Medulla oblongata (tissue), 1 donor: ENCODE results near the gene RBFOX2.

Experiments
- DNase-seq: peaks from one replicate; pipeline ENCODE4 v3.0.0-alpha.2; 2015; ENCODE audit errors: extremely low spot score

Gene RBFOX2

GRCh38 chr22:35864545-35865165, 164.0 kb downstream of the RBFOX2 start:
- DNase-seq, result no peak

- no peak for DNase-seq
Measured at GRCh38 chr22:35863432-35863831, 165.2 kb downstream of the RBFOX2 start.

- DNase-seq, result no peak
Measured at GRCh38 chr22:35862697-35863096, 165.9 kb downstream of the RBFOX2 start.

- DNase-seq, result no peak
Measured at GRCh38 chr22:35861451-35861850, 167.2 kb downstream of the RBFOX2 start.

- DNase-seq, result no peak
Measured at GRCh38 chr22:35860837-35861236, 167.8 kb downstream of the RBFOX2 start.

GRCh38 chr22:35860087-35860733, 168.4 kb downstream of the RBFOX2 start:
- DNase-seq, result no peak

GRCh38 chr22:35854334-35854733, 174.3 kb downstream of the RBFOX2 start:
- no peak for DNase-seq

GRCh38 chr22:35852076-35852475, 176.5 kb downstream of the RBFOX2 start:
- no peak for DNase-seq

GRCh38 chr22:35850831-35851230, 177.8 kb downstream of the RBFOX2 start:
- no peak for DNase-seq

GRCh38 chr22:35846804-35847203, 181.8 kb downstream of the RBFOX2 start:
- no peak for DNase-seq

- DNase-seq, result no peak
Measured at GRCh38 chr22:35844886-35845285, 183.7 kb downstream of the RBFOX2 start.

- DNase-seq, result no peak
Measured at GRCh38 chr22:35842954-35843353, 185.7 kb downstream of the RBFOX2 start.

GRCh38 chr22:35842519-35842913, 186.1 kb downstream of the RBFOX2 start:
- DNase-seq, result no peak

- DNase-seq, result no peak
Measured at GRCh38 chr22:35841907-35842518, 186.6 kb downstream of the RBFOX2 start.

- peak; percentile 71 for DNase-seq
Measured at GRCh38 chr22:35840302-35840739, 188.3 kb downstream of the RBFOX2 start.

- DNase-seq, result peak; percentile 26
Measured at GRCh38 chr22:35839841-35840301, 188.8 kb downstream of the RBFOX2 start.

GRCh38 chr22:35838855-35839576, 189.6 kb downstream of the RBFOX2 start:
- peak; percentile 63 for DNase-seq

GRCh38 chr22:35837101-35837727, 191.4 kb downstream of the RBFOX2 start:
- DNase-seq, result no peak

GRCh38 chr22:35835998-35836691, 192.5 kb downstream of the RBFOX2 start:
- DNase-seq, result peak; percentile 52

- no peak for DNase-seq
Measured at GRCh38 chr22:35835267-35835997, 193.2 kb downstream of the RBFOX2 start.

GRCh38 chr22:35834061-35834460, 194.6 kb downstream of the RBFOX2 start:
- no peak for DNase-seq
